Natural killer cell (primary cell): ENCODE results near the gene RBPMS2. TPM values are rescaled to one million over a fixed set of nuclear protein-coding genes. Genes with fewer than 3 reads are reported as not detected.

Source experiments
- ATAC-seq, 3 donors: fragments of 150-1000 bp in 2 of 3; fragments of 200-7000 bp in 1 of 3; cut with Tn5 transposase; 1 replicate in 1 of 3; 2 replicates in 2 of 3; pipeline ENCODE4 v1.10.0; 2021; ENCODE audit warnings: mild to moderate bottlenecking in 2 of 3, moderate library complexity in 2 of 3
- DNase-seq, 2 donors: peaks; one replicate each; pipeline versions ENCODE4 v3.0.0 to v3.0.0-alpha.2; 2013 to 2021; ENCODE audit warnings: mixed read lengths in 1 of 2
- H3K27ac ChIP-seq: one replicate; pipeline ENCODE4 v1.5.1; 2013; ENCODE audit warnings: mild to moderate bottlenecking, low read length
- H3K27me3 ChIP-seq: one replicate; pipeline ENCODE4 v1.6.1; 2013; ENCODE audit warnings: low read length; ENCODE audit not compliant: control insufficient read depth, insufficient read depth
- H3K36me3 ChIP-seq: one replicate; pipeline ENCODE4 v1.6.1; 2013; ENCODE audit warnings: low read length; ENCODE audit not compliant: control insufficient read depth, insufficient read depth
- H3K4me1 ChIP-seq: one replicate; pipeline ENCODE4 v1.6.1; 2013; ENCODE audit warnings: low read length; ENCODE audit not compliant: control insufficient read depth, insufficient read depth
- H3K4me3 ChIP-seq: one replicate; pipeline ENCODE4 v1.5.1; 2013; ENCODE audit warnings: low read length
- H3K9me3 ChIP-seq: one replicate; pipeline ENCODE4 v1.6.1; 2013; ENCODE audit warnings: low read length; ENCODE audit not compliant: control insufficient read depth, insufficient read depth
- H3K27ac Mint-ChIP-seq, 2 donors: one replicate each; pipeline ENCODE4 v1.8.0; 2022; ENCODE audit warnings: mild to moderate bottlenecking in 2 of 2, mixed read lengths in 2 of 2, moderate library complexity in 1 of 2
- H3K27me3 Mint-ChIP-seq, 2 donors: one replicate each; pipeline ENCODE4 v1.8.0; 2022; ENCODE audit warnings: low read depth in 2 of 2, mixed read lengths in 2 of 2
- H3K36me3 Mint-ChIP-seq: one replicate; pipeline ENCODE4 v1.8.0; 2022; ENCODE audit warnings: mixed read lengths
- H3K4me1 Mint-ChIP-seq, 2 donors: one replicate each; pipeline ENCODE4 v1.8.0; 2022; ENCODE audit warnings: mixed read lengths in 2 of 2
- H3K4me3 Mint-ChIP-seq: one replicate; pipeline ENCODE4 v1.8.0; 2022; ENCODE audit warnings: mild to moderate bottlenecking, moderate library complexity, mixed read lengths
- H3K9me3 Mint-ChIP-seq, 2 donors: one replicate each; pipeline ENCODE4 v1.8.0; 2022; ENCODE audit warnings: mixed read lengths in 2 of 2
- CTCF ChIP-seq: fragments of 200-600 bp; IDR thresholded peaks from one replicate; pipeline ENCODE4 v1.8.0; 2022; ENCODE audit warnings: antibody characterized with exemption
- WGBS: methylation state at CpG from one replicate; pipeline ENCODE4 v1.1.7; 2013; ENCODE audit warnings: missing lambda C conversion rate; ENCODE audit not compliant: insufficient coverage; 5-methylcytosine and 5-hydroxymethylcytosine counted together
- intact Hi-C: fragments of 100-400 bp; cut with micrococcal nuclease; formaldehyde crosslinking; loops from one replicate; pipeline ENCODE4 v1.14.2; 2022
- total RNA-seq, 4 donors: library from RNA; stranded (reverse); fragments of 120-200 nt in 1 of 4; gene quantifications; one replicate each; pipeline versions ENCODE4 v1.2.3 to v1.2.4, GENCODE V29; 2013 to 2022

The RBPMS2 gene
- total RNA-seq, 3 donors from 2014 or later (not counting 1 experiment from before 2014, with no cell fraction given) = 7.2 to 25.8 (median 14.7) TPM

- Histone ChIP-seq H3K36me3 (no peaks in the 10 kb centered on the region), H3K27ac (no peak overlapping the region), H3K4me3 (no peak overlapping the region), H3K9me3 (no peaks in the 10 kb centered on the region), H3K4me1 (no peaks in the 10 kb centered on the region), H3K27me3 (no peaks in the 10 kb centered on the region)
- DNase-seq = no peak
- no peaks in the 10 kb centered on the region for H3K36me3 Mint-ChIP-seq
- H3K9me3 Mint-ChIP-seq = no peaks in the 10 kb centered on the region
- no peak overlapping the region for H3K4me3 Mint-ChIP-seq
- H3K4me1 Mint-ChIP-seq = peaks cover 6 to 29% of the 10 kb centered on the region in 2 donors
- TF ChIP-seq CTCF = no peak
- peak overlapping the region in 1 of 2 donors; percentile 72 for H3K27ac Mint-ChIP-seq
- no peaks in the 10 kb centered on the region for H3K27me3 Mint-ChIP-seq
- ATAC-seq = no peak
- WGBS = 70% methylated on average over 11 of the region's 14 CpGs
- intact Hi-C loops = no loop called here
Measured at GRCh38 chr15:64754663-64755426, 20.5 kb downstream of the RBPMS2 start.

DNA sequence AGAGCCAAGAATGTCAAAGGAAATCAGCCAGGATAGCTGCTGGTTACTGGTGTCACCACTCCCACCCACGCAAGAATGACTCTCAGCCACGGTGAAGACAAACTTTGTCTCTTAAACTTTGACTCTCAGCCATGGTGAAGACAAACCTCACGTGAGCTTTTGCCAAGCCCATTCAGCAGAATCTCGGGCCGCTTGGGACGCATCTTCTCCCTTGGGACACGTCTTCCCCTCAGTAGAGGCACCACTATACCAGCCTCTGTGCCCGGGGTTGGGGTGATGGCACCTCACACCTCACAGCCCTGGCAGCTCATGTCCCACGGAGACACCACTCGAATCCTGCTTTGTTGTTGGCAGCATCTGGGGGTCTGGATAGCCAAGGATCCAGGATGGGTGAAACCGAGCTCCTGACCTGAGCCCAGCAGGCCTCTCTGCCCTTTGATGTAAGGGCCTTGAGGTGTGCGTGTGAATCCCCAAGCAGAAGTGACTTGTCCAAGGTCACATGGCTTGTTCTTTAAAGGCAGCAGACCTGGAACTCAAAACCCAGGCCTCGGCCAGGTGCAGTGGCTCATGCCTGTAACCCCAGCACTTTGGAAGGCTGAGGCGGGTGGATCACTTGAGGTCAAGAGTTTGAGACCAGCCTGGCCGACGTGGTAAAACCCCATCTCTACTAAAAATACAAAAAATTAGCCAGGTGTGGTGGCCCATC lies 21.8 kb downstream of the RBPMS2 start:
- H3K4me3 Mint-ChIP-seq = no peak overlapping the region
- Histone ChIP-seq H3K36me3 (no peaks in the 10 kb centered on the region), H3K27ac (no peak overlapping the region), H3K9me3 (no peaks in the 10 kb centered on the region), H3K4me1 (no peaks in the 10 kb centered on the region), H3K4me3 (no peak overlapping the region), H3K27me3 (no peaks in the 10 kb centered on the region)
- peaks cover 6 to 30% of the 10 kb centered on the region in 2 donors for H3K4me1 Mint-ChIP-seq
- H3K36me3 Mint-ChIP-seq = no peaks in the 10 kb centered on the region
- intact Hi-C loops = no loop called here
- ATAC-seq = no peak
- TF ChIP-seq CTCF = no peak
- H3K9me3 Mint-ChIP-seq = no peaks in the 10 kb centered on the region
- no peaks in the 10 kb centered on the region for H3K27me3 Mint-ChIP-seq
- DNase-seq = no peak
- peak overlapping the region in 1 of 2 donors; percentile 58 for H3K27ac Mint-ChIP-seq
- WGBS = 78% methylated on average over 16 of the region's 16 CpGs

GRCh38 chr15:64751464-64751863 lies 23.9 kb downstream of the RBPMS2 start:
- Mint-ChIP-seq H3K4me1 (peaks cover 6 to 26% of the 10 kb centered on the region in 2 donors), H3K9me3 (no peaks in the 10 kb centered on the region), H3K36me3 (no peaks in the 10 kb centered on the region), H3K27ac (peak overlapping the region in 1 of 2 donors; percentile 58), H3K4me3 (no peak overlapping the region), H3K27me3 (no peaks in the 10 kb centered on the region)
- ATAC-seq (no peak), DNase-seq (no peak)
- no peaks in the 10 kb centered on the region for H3K27me3 ChIP-seq
- no peaks in the 10 kb centered on the region for H3K9me3 ChIP-seq
- no peak for TF ChIP-seq CTCF
- no peaks in the 10 kb centered on the region for H3K36me3 ChIP-seq
- intact Hi-C loops = no loop called here
- H3K4me3 ChIP-seq = no peak overlapping the region
- no peak overlapping the region for H3K27ac ChIP-seq
- WGBS = 92% methylated on average over 13 of the region's 13 CpGs
- no peaks in the 10 kb centered on the region for H3K4me1 ChIP-seq
